SK-N-MC (cell line): ENCODE data around the gene PDSS2.
A peak's percentile ranks its signal among the peaks of the same experiment; 100 is the strongest.

ENCODE experiments used
- DNase-seq: peaks from one replicate; pipeline ENCODE4 v3.0.0-alpha.2; 2011; ENCODE audit warnings: low read depth, low spot score
- H3K27ac ChIP-seq: fragments of 200-600 bp; sonication (generic); 2 replicates; pipeline ENCODE4 v1.5.1; 2016; ENCODE audit warnings: mixed run types
- H3K36me3 ChIP-seq: fragments of 200-600 bp; sonication (generic); 2 replicates; pipeline ENCODE4 v1.6.1; 2017; ENCODE audit warnings: antibody characterized with exemption, low read length, mixed read lengths; ENCODE audit not compliant: insufficient read depth
- H3K4me3 ChIP-seq: fragments of 200-600 bp; sonication (generic); 2 replicates; pipeline ENCODE4 v1.5.1; 2016
- H3K9ac ChIP-seq: fragments of 200-600 bp; sonication (generic); 2 replicates; pipeline ENCODE4 v1.8.0; 2017; ENCODE audit warnings: mixed run types, mixed read lengths; ENCODE audit not compliant: insufficient read length
- H3K9me3 ChIP-seq: fragments of 200-600 bp; sonication (generic); 2 replicates; pipeline ENCODE4 v1.6.1; 2017; ENCODE audit warnings: low read depth, mild to moderate bottlenecking, antibody characterized with exemption, low read length, moderate library complexity, mixed read lengths
- EZH2 ChIP-seq: fragments of 200-600 bp; sonication (generic); IDR thresholded peaks from one replicate; pipeline ENCODE4 v1.6.1; 2017; ENCODE audit warnings: antibody characterized with exemption
- FOXP2 ChIP-seq: optimal IDR thresholded peaks from 2 replicates; pipeline ENCODE3; 2011; ENCODE audit warnings: mild to moderate bottlenecking, moderate library complexity; ENCODE audit not compliant: insufficient read depth; ENCODE audit errors: extremely low read length, control extremely low read depth
- POLR2AphosphoS5 ChIP-seq: IDR thresholded peaks from 2 replicates; pipeline ENCODE4 v1.6.1; 2012; ENCODE audit warnings: mild to moderate bottlenecking, low read depth, low read length, borderline replicate concordance

The PDSS2 gene

DNA sequence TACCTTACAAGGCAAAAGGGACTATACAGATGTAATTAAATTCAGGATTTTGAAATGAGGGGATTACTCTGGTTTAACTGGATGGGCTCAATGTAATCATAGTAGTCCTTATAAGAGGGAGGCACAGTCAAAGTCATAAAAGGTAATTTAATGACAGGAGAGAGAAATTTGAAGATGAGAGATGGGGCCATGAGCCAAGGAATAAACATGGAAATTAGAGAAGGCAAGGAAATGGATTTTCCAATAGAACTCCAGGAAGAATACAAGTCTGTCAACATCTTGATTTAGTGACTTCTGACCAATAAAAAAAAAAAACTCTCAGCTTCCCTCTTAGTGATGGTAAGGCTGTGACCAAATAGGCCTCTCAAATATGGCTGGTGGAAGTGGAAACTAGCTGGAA lies 242.1 kb downstream of the PDSS2 start:
- Histone ChIP-seq H3K27ac (0 out of 2 replicates have a peak overlapping the region, but pooled peaks have one; percentile 11), H3K36me3 (no peaks in the 10 kb centered on the region), H3K9me3 (no peaks in the 10 kb centered on the region), H3K4me3 (no peak overlapping the region), H3K9ac (no peak overlapping the region)
- TF ChIP-seq POLR2AphosphoS5, result no peak
- TF ChIP-seq EZH2, result no peak
- no peak for TF ChIP-seq FOXP2
- no peak for DNase-seq

DNA sequence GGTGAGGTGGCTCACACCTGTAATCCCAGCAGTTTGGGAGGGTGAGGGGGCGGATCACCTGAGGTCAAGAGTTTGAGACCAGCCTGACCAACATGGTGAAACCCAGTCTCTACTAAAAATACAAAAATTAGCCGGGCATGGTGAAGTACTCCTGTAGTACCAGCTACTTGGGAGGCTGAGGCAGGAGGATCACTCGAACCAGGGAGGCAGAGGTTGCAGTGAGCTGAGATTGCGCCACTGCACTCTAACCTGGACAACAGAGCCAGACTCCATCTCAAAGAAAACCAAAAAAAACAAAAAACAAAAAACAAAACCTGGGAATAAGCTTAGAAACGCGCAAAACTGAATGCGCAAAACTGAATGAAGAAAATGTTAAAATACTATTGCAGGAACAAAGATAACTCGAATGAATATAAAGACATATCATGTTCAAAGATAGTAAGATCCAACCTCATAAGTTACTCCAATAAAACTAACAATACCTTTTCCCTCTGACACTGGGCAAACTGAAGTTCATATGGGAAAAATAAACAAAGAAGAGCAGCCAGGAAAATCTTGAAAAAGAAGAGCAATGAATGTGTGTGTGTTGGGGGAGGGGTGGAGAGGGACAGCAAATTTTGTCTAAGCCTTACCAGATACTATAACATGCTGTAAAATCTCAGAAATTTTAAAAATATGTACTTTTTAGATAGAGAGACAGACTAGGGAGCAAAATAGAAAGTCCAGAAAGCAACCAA lies 243.0 kb downstream of the PDSS2 start:
- Histone ChIP-seq H3K27ac (no peak overlapping the region), H3K4me3 (no peak overlapping the region), H3K36me3 (no peaks in the 10 kb centered on the region), H3K9me3 (no peaks in the 10 kb centered on the region), H3K9ac (no peak overlapping the region)
- no peak for TF ChIP-seq POLR2AphosphoS5
- no peak for TF ChIP-seq EZH2
- TF ChIP-seq FOXP2, result no peak
- no peak for DNase-seq

DNA sequence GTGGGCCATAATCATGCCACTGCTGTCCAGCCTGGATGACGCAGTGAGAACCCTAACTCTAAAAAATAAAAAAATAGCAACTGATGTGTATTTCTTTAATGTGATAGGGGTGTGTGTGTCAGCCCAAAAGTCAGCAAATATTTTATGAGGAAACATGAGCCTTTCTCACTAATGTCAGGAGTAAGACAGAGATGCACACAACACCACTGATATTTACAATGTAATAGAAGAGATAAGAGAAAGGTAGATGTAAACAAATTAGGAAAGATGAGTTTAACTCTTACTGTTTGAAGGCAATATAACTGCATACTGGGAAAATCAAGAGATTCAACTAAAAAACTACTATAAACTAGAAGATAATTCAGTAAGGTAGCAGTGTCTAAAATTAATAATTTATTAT lies 244.0 kb downstream of the PDSS2 start:
- no peak overlapping the region for H3K4me3 ChIP-seq
- no peaks in the 10 kb centered on the region for H3K36me3 ChIP-seq
- H3K9me3 ChIP-seq, result no peaks in the 10 kb centered on the region
- no peak overlapping the region for H3K27ac ChIP-seq
- DNase-seq, result no peak
- TF ChIP-seq POLR2AphosphoS5, result no peak
- no peak for TF ChIP-seq FOXP2
- no peak overlapping the region for H3K9ac ChIP-seq

DNA sequence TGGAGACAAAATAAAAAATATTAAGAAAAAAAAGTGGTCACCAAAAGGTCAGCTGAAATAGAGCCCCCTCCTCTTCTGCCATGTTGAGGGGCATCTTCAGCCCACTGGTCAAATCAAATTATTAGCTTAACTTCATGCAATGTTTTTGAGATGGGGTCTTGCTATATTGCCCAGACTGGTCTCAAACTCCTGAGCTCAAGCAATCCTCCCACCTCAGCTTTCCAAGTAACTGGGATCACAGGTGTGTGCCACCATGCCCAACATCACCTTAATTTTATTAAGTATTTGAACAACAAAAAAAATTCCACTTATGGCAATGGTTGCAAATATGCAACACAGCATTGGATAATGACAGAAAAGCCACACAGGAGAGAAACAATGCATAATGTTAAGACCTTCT lies 244.7 kb downstream of the PDSS2 start:
- H3K27ac ChIP-seq, result no peak overlapping the region
- H3K4me3 ChIP-seq, result no peak overlapping the region
- no peaks in the 10 kb centered on the region for H3K36me3 ChIP-seq
- no peak for DNase-seq
- no peaks in the 10 kb centered on the region for H3K9me3 ChIP-seq
- TF ChIP-seq EZH2 (no peak), FOXP2 (no peak), POLR2AphosphoS5 (no peak)
- H3K9ac ChIP-seq, result no peak overlapping the region

DNA sequence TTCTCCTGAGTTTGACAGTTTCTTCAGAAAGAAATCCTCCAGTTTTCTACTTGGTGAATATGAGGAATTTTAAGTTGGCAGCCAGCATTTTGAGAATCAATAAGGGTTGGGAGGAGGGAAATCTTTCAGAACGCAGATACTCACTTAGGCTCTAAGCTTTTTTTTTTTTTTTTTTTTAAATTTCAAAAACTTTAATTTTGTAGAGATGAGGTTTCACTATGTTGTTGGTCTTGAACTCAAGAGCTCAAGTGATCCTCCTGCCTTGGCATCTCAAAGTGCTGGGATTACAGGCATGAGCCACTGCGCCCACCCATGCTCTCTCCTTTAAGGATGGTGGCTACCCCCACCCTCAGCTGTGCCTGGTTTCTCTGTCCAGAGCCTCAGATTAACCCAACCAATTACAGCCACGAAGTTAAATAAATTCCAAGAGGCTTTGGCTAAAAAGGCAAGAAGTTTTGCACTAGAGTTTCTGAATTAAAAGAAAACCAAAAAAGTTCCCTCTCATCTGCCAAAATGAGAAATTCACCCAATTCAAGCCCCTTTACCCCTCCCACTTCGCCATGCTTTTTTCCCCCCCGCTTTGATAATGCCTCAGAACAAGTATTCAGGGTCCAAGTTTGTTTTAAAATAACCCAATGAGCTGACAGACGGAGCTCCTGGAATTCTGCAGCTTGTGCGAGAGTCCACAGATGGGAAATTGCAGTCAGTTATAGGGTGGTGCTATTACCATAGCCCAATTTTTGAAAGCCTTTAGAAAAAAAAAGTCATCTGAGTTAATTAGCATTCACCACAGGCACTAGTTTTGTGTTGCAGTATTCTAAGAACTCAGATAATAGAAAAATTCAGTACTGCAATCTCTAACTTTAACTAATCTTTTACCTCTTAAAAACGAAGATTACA lies 249.7 kb downstream of the PDSS2 start:
- no peak for DNase-seq
- Histone ChIP-seq H3K9ac (no peak overlapping the region), H3K27ac (0 out of 2 replicates have a peak overlapping the region, but pooled peaks have one; percentile 3), H3K9me3 (no peaks in the 10 kb centered on the region), H3K36me3 (no peaks in the 10 kb centered on the region), H3K4me3 (no peak overlapping the region)
- TF ChIP-seq EZH2, result no peak
- no peak for TF ChIP-seq POLR2AphosphoS5
- no peak for TF ChIP-seq FOXP2

DNA sequence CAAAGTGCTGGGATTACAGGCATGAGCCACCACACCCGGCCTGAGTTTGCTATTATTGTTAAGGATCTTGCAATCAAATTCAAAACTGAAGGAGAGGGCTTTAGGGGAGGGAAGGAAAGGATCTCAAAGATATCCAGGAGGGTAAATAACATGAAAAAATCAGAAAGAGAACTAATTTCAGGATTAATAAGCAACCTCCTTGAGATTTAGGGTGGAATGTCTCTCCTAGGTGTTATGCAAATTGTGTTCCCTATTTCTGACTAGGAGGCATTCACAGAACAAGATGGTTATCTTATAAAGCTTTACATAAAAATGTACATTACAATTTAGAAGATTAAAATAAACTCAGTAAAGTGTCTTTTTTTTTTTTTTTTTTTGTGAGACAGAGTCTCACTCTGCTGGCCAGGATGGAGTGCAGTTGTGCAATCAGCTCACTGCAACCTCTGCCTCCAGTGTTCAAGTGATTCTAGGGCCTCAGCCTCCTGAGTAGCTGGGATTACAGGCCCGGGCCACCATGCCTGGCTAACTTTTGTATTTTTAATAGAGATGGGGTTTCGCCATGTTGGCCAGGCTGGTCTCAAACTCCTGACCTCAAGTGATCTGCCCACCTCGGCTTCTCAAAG lies 252.0 kb downstream of the PDSS2 start:
- no peak for DNase-seq

DNA sequence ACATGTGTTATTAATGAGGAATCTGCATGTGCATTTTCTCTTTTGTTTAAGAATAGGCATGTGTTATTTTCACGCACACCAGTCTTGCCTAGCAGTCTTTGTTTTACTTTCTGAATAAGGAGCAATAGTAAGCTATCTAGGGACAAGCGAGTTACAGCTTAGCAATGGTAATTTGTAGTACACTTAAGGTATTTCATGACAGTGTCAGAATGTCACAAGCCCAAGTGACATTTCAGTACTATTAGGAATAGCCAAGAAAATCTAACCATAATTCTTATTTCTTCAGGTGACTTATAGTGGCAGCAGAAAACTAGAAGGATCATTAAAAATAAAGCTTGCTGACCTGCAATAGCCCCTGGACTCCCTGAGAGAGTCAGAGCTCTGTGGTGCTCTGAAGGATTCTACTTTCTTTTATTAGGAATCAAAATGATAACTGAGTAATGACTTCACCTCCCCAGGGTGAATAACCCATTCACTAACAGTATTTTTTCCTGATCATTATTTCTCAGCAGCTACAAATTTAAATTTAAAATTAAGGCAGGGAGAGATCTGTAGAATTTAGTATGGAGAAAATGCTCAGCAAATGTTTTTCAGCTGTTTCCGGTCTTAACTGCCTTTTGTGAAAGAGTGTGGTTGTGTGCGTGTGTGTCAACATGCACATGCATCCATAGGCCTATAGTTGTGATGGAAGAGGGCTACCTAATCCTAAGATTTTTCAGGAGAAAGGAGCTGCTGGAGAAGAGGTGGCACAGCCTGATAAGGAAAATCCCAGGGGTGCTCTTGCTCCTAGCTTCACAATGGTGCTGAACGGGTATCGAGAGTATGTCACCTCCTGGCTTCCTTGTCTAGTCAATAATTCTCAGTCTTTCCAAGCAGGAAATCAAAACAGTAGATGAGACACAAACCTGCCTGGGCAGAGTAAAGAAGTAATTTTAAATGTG lies 254.0 kb downstream of the PDSS2 start:
- TF ChIP-seq POLR2AphosphoS5, result no peak
- TF ChIP-seq FOXP2, result peak; percentile 66
- TF ChIP-seq EZH2, result no peak
- Histone ChIP-seq H3K27ac (peak overlapping the region; percentile 94), H3K36me3 (no peaks in the 10 kb centered on the region), H3K9me3 (no peaks in the 10 kb centered on the region), H3K4me3 (peak overlapping the region; percentile 65), H3K9ac (peak overlapping the region; percentile 54)
- peak; percentile 89 for DNase-seq

More for the DNA sequence above, 252.0 kb downstream of the PDSS2 start:
- no peaks in the 10 kb centered on the region for H3K36me3 ChIP-seq
- no peak overlapping the region for H3K4me3 ChIP-seq
- H3K27ac ChIP-seq, result peak overlapping the region; percentile 7; the same call in 1 of the 2 replicates
- H3K9ac ChIP-seq, result no peak overlapping the region
- no peaks in the 10 kb centered on the region for H3K9me3 ChIP-seq
- no peak for TF ChIP-seq FOXP2
- no peak for TF ChIP-seq EZH2
- no peak for TF ChIP-seq POLR2AphosphoS5

DNA sequence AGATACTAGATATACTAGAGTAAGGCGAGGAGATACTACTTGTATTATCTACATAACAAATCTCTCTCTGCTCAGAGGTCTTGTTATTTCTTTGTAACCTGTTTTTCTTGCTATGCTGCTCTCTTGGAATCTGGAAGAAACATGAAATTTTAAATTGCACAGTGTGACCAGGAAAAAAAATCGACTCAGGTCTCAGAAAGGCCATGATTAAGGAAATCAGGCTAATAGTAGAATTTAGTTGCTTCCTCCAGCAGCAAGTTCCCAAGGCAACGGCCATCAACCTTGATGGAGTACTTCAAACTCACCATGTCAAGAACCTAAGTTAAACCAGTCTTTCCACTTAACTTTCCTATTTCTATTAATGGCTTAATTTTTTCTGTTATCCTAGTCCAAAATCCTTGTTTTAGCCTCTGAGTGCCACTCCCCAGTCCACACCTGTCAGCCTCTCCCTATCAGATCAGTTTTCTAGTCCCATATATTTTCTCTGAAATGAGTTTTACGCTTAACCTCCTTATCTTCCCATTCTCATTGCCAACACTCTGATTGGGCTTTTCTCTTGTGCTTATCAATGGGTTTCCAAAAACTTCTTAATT lies 256.4 kb downstream of the PDSS2 start:
- Histone ChIP-seq H3K4me3 (no peak overlapping the region), H3K9ac (no peak overlapping the region), H3K36me3 (no peaks in the 10 kb centered on the region), H3K27ac (no peak overlapping the region), H3K9me3 (no peaks in the 10 kb centered on the region)
- TF ChIP-seq FOXP2 (no peak), POLR2AphosphoS5 (no peak), EZH2 (no peak)
- no peak for DNase-seq
